SK-N-MC (cell line): ENCODE data around the gene LRMDA.

Experiments
- EZH2 ChIP-seq: fragments of 200-600 bp; sonication (generic); IDR thresholded peaks from one replicate; pipeline ENCODE4 v1.6.1; 2017; ENCODE audit warnings: antibody characterized with exemption
- FOXP2 ChIP-seq: optimal IDR thresholded peaks from 2 replicates; pipeline ENCODE3; 2011; ENCODE audit warnings: mild to moderate bottlenecking, moderate library complexity; ENCODE audit not compliant: insufficient read depth; ENCODE audit errors: extremely low read length, control extremely low read depth
- POLR2AphosphoS5 ChIP-seq: IDR thresholded peaks from 2 replicates; pipeline ENCODE4 v1.6.1; 2012; ENCODE audit warnings: mild to moderate bottlenecking, low read depth, low read length, borderline replicate concordance

- TF ChIP-seq POLR2AphosphoS5 (no peak), EZH2 (no peak), FOXP2 (no peak)
Measured at GRCh38 chr10:75623310-75624093, 192.1 kb downstream of the LRMDA start.
